HEK293 (cell line): Measurements from ENCODE around the gene ARHGAP6.

Experiments
- CTCF ChIA-PET: fragments of 350-600 bp; formaldehyde crosslinking; extraction: SDS; loops from one replicate; lab custom pipeline; 2021; ENCODE audit warnings: antibody characterized with exemption; lab: Yijun Ruan, JAX
- POLR2A ChIA-PET: fragments of 300-600 bp; formaldehyde crosslinking; extraction: SDS; loops from one replicate; lab custom pipeline; 2020; ENCODE audit warnings: antibody characterized with exemption, inconsistent platforms; lab: Yijun Ruan, JAX
- H3K27ac ChIP-seq: fragments of 200-500 bp; sonication (Bioruptor generic); 2 replicates; pipeline ENCODE4 v1.5.1; 2014; ENCODE audit warnings: low read depth, low read length, control low read depth, inconsistent platforms; ENCODE audit errors: extremely low read depth
- H3K36me3 ChIP-seq, 2 experiments: fragments of 200-500 bp in 1 of 2; sonication (Bioruptor generic) in 1 of 2; 1 replicate in 1 of 2; 2 replicates in 1 of 2; pipeline ENCODE4 v1.5.1; 2014 to 2017; ENCODE audit warnings: inconsistent platforms in 2 of 2, low read length in 2 of 2; ENCODE audit not compliant: control insufficient read depth in 2 of 2, insufficient read depth in 1 of 2
- H3K4me1 ChIP-seq: fragments of 200-500 bp; sonication (Bioruptor generic); 2 replicates; pipeline ENCODE4 v1.5.1; 2014; ENCODE audit warnings: mild to moderate bottlenecking, low read length, inconsistent platforms; ENCODE audit not compliant: control insufficient read depth, insufficient read depth
- H3K4me3 ChIP-seq: 2 replicates; pipeline ENCODE4 v1.5.1; 2011; ENCODE audit warnings: low read depth, mild to moderate bottlenecking, control low read depth, low read length, moderate library complexity
- H3K9me3 ChIP-seq: fragments of 200-500 bp; sonication (Bioruptor generic); 2 replicates; pipeline ENCODE4 v1.5.1; 2014; ENCODE audit warnings: low read depth, low read length, inconsistent platforms; ENCODE audit not compliant: control insufficient read depth, insufficient read depth
- KLF9 ChIP-seq: fragments of 450-650 bp; formaldehyde crosslinking; IDR thresholded peaks from 2 replicates; pipeline ENCODE4 v1.5.1; 2016; ENCODE audit warnings: missing biosample characterization, missing genetic modification characterization, low read depth
- MEIS1 ChIP-seq: sonication (generic); formaldehyde crosslinking; IDR thresholded peaks from 2 replicates; pipeline ENCODE4 v1.8.1; 2022; ENCODE audit warnings: missing genetic modification reagents, mild to moderate bottlenecking, borderline replicate concordance
- MYNN ChIP-seq: fragments of 450-650 bp; formaldehyde crosslinking; IDR thresholded peaks from 2 replicates; pipeline ENCODE4 v1.5.1; 2016; ENCODE audit warnings: missing biosample characterization, missing genetic modification characterization, borderline replicate concordance
- SALL2 ChIP-seq: fragments of 450-650 bp; formaldehyde crosslinking; IDR thresholded peaks from 2 replicates; pipeline ENCODE4 v1.5.0; 2017; ENCODE audit warnings: missing biosample characterization, mild to moderate bottlenecking, missing genetic modification characterization, borderline replicate concordance
- SETDB1 ChIP-seq: IDR thresholded peaks from one replicate; pipeline ENCODE4 v1.6.1; 2017; ENCODE audit warnings: mild to moderate bottlenecking, low read length, moderate library complexity, mixed read lengths; ENCODE audit not compliant: insufficient read length
- ZBTB11 ChIP-seq: fragments of 450-650 bp; formaldehyde crosslinking; conservative IDR thresholded peaks from 2 replicates; pipeline ENCODE4 v1.5.1; 2016; ENCODE audit warnings: low read depth, missing biosample characterization, missing genetic modification characterization
- ZBTB17 ChIP-seq: fragments of 450-650 bp; formaldehyde crosslinking; IDR thresholded peaks from 2 replicates; pipeline ENCODE4 v1.5.1; 2016; ENCODE audit warnings: missing biosample characterization, missing genetic modification characterization
- ZFP41 ChIP-seq: fragments of 450-650 bp; formaldehyde crosslinking; IDR thresholded peaks from 2 replicates; pipeline ENCODE4 v1.5.1; 2016; ENCODE audit warnings: missing biosample characterization, missing genetic modification characterization, borderline replicate concordance
- ZFP69B ChIP-seq: fragments of 450-650 bp; formaldehyde crosslinking; IDR thresholded peaks from 2 replicates; pipeline ENCODE4 v1.5.1; 2016; ENCODE audit warnings: missing biosample characterization, missing genetic modification characterization
- ZNF174 ChIP-seq: fragments of 450-650 bp; formaldehyde crosslinking; IDR thresholded peaks from 2 replicates; pipeline ENCODE4 v1.5.0; 2017; ENCODE audit warnings: missing biosample characterization, mild to moderate bottlenecking, missing genetic modification characterization
- ZNF324 ChIP-seq: fragments of 450-650 bp; formaldehyde crosslinking; IDR thresholded peaks from 2 replicates; pipeline ENCODE4 v1.5.1; 2016; ENCODE audit warnings: missing biosample characterization, missing genetic modification characterization
- ZNF362 ChIP-seq: fragments of 450-650 bp; formaldehyde crosslinking; IDR thresholded peaks from 2 replicates; pipeline ENCODE4 v1.5.1; 2016; ENCODE audit warnings: missing biosample characterization, missing genetic modification characterization
- ZNF398 ChIP-seq: fragments of 450-650 bp; formaldehyde crosslinking; IDR thresholded peaks from 2 replicates; pipeline ENCODE4 v1.5.1; 2017; ENCODE audit warnings: missing biosample characterization, missing genetic modification characterization
- ZNF530 ChIP-seq: fragments of 450-650 bp; formaldehyde crosslinking; IDR thresholded peaks from 2 replicates; pipeline ENCODE4 v1.5.1; 2016; ENCODE audit warnings: low read depth, missing biosample characterization, missing genetic modification characterization
- ZNF544 ChIP-seq: fragments of 450-650 bp; formaldehyde crosslinking; IDR thresholded peaks from 2 replicates; pipeline ENCODE4 v1.5.0; 2017; ENCODE audit warnings: missing biosample characterization, missing genetic modification characterization
- ZNF555 ChIP-seq: fragments of 450-650 bp; formaldehyde crosslinking; conservative IDR thresholded peaks from 2 replicates; pipeline ENCODE4 v1.5.1; 2017; ENCODE audit warnings: missing biosample characterization, mild to moderate bottlenecking, missing genetic modification characterization, inconsistent platforms
- ZNF571 ChIP-seq: fragments of 450-650 bp; formaldehyde crosslinking; IDR thresholded peaks from 2 replicates; pipeline ENCODE4 v1.5.0; 2017; ENCODE audit warnings: missing biosample characterization, missing genetic modification characterization
- ZNF624 ChIP-seq: fragments of 450-650 bp; formaldehyde crosslinking; IDR thresholded peaks from 2 replicates; pipeline ENCODE4 v1.5.1; 2017; ENCODE audit warnings: missing biosample characterization, missing genetic modification characterization
- ZNF639 ChIP-seq: fragments of 450-650 bp; formaldehyde crosslinking; IDR thresholded peaks from 2 replicates; pipeline ENCODE4 v1.5.1; 2016; ENCODE audit warnings: missing biosample characterization, missing genetic modification characterization
- ZNF768 ChIP-seq: fragments of 450-650 bp; formaldehyde crosslinking; IDR thresholded peaks from 2 replicates; pipeline ENCODE4 v1.5.1; 2018; ENCODE audit warnings: missing biosample characterization, mild to moderate bottlenecking, missing genetic modification characterization

The ARHGAP6 gene

GRCh38 chrX:11188664-11189063 is 477.1 kb downstream of the ARHGAP6 start:
- ChIA-PET CTCF (no interaction called here), POLR2A (no interaction called here)
- no peaks in the 10 kb centered on the region for H3K36me3 ChIP-seq
- H3K27ac ChIP-seq = no peak overlapping the region
- TF ChIP-seq ZBTB11 (tag by site-specific recombination) = no peak
- no peak for TF ChIP-seq SETDB1
- TF ChIP-seq ZNF324 (tag by site-specific recombination) = no peak
- no peak for TF ChIP-seq ZNF398 (tag by site-specific recombination)
- no peak for TF ChIP-seq SALL2
- no peak for TF ChIP-seq ZNF544 (tag by site-specific recombination)
- no peak for TF ChIP-seq ZBTB17 (tag by site-specific recombination)
- TF ChIP-seq MYNN (tag by site-specific recombination) = no peak
- no peak for TF ChIP-seq ZNF362 (tag by site-specific recombination)
- TF ChIP-seq ZNF571 = no peak
- TF ChIP-seq ZNF639 (tag by site-specific recombination) = no peak
- no peak for TF ChIP-seq ZFP69B
- TF ChIP-seq KLF9 (tag by site-specific recombination) = no peak
- no peak for TF ChIP-seq MEIS1 (CRISPR knock-in tag)
- no peak for TF ChIP-seq ZNF768 (tag by site-specific recombination)
- no peak for TF ChIP-seq ZFP41
- no peak for TF ChIP-seq ZNF555 (tag by site-specific recombination)
- TF ChIP-seq ZNF530 (tag by site-specific recombination) = no peak
- TF ChIP-seq ZNF624 = no peak
- no peak for TF ChIP-seq ZNF174 (tag by site-specific recombination)
- H3K9me3 ChIP-seq = no peaks in the 10 kb centered on the region
- no peak overlapping the region for H3K4me3 ChIP-seq
- no peaks in the 10 kb centered on the region for H3K4me1 ChIP-seq
